Upper lobe of left lung (tissue), 4 donors: ENCODE measurements around the gene CACNA1D.

Experiments
- POLR2A ChIP-seq, 4 donors: fragments of 450-650 bp; IDR thresholded peaks; one replicate each; pipeline ENCODE4 v1.5.1; 2016 to 2017; ENCODE audit warnings: antibody characterized with exemption in 4 of 4, mild to moderate bottlenecking in 2 of 4
- TF ChIP-seq, protein P1 (sequence below), 6 experiments: fragments of 450-650 bp in 4 of 6; fragments of 200-600 bp in 2 of 6; sonication (generic) in 2 of 6; IDR thresholded peaks; one replicate each; pipeline ENCODE4 v1.5.1; 2016 to 2019; ENCODE audit warnings: antibody characterized with exemption in 6 of 6

DNA sequence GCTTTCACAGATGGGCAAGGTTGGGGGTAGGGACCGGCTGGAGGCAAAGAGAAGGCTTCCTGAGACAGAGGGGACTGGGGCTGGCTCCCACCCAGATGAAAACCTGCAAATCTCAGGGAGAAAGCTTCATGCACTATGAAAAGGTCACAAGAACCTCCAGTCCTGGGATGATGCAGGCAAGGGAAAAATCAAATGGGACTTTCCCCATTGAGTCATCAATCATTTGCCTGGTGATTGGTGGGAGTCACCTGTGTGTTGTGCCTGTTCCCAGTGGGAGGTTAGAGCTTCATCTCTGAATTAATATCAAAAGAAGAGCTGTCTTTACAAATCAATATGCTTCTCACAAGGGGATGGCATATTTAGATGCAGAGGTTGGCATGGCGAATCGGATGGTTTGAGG is 49.9 kb downstream of the CACNA1D start:
- TF ChIP-seq POLR2A (IDR thresholded peaks at IDR 0.05): no peak
- TF ChIP-seq, protein P1, sequence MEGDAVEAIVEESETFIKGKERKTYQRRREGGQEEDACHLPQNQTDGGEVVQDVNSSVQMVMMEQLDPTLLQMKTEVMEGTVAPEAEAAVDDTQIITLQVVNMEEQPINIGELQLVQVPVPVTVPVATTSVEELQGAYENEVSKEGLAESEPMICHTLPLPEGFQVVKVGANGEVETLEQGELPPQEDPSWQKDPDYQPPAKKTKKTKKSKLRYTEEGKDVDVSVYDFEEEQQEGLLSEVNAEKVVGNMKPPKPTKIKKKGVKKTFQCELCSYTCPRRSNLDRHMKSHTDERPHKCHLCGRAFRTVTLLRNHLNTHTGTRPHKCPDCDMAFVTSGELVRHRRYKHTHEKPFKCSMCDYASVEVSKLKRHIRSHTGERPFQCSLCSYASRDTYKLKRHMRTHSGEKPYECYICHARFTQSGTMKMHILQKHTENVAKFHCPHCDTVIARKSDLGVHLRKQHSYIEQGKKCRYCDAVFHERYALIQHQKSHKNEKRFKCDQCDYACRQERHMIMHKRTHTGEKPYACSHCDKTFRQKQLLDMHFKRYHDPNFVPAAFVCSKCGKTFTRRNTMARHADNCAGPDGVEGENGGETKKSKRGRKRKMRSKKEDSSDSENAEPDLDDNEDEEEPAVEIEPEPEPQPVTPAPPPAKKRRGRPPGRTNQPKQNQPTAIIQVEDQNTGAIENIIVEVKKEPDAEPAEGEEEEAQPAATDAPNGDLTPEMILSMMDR (IDR thresholded peaks at IDR 0.05): no peak
